ENCODE data around the gene KLHL29. TPM values are rescaled to one million over a fixed set of nuclear protein-coding genes. Genes with fewer than 3 reads are reported as not detected.

Gene KLHL29
- total RNA-seq, 1 donor from 2014 or later: 16.3 TPM

DNA sequence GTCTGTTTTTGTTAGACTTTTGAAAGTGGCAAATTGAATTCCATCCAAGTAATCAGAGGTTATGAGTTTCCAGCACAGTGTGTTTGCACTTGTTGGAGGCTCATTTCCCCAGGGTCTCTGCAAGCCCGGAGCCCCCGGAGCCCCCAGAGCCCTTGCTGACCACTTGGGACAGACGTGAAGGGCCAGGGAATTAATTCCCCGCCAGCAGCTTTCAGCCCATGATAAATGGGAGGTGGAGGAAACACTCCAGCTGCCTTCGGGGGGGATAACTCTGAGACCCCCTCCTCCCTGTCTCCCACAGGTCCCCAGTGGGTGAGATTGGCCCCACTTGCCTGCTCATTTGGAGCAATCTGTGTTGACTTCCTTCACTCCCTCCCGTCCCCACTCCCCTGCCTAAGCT lies 79.2 kb downstream of the KLHL29 start:
- Histone ChIP-seq H3K4me1 (peaks cover 0 to 11% of the 10 kb centered on the region in 2 donors), H3K4me3 (no peak overlapping the region), H3K27me3 (no peaks in the 10 kb centered on the region), H3K27ac (no peak overlapping the region), H3K36me3 (no peaks in the 10 kb centered on the region), H3K9me3 (no peaks in the 10 kb centered on the region)
- no peak for DNase-seq (ENCODE audit: low spot score in 2 of 2)
- intact Hi-C loops (cut with DNase I): no loop called here
- TF ChIP-seq, protein P1, sequence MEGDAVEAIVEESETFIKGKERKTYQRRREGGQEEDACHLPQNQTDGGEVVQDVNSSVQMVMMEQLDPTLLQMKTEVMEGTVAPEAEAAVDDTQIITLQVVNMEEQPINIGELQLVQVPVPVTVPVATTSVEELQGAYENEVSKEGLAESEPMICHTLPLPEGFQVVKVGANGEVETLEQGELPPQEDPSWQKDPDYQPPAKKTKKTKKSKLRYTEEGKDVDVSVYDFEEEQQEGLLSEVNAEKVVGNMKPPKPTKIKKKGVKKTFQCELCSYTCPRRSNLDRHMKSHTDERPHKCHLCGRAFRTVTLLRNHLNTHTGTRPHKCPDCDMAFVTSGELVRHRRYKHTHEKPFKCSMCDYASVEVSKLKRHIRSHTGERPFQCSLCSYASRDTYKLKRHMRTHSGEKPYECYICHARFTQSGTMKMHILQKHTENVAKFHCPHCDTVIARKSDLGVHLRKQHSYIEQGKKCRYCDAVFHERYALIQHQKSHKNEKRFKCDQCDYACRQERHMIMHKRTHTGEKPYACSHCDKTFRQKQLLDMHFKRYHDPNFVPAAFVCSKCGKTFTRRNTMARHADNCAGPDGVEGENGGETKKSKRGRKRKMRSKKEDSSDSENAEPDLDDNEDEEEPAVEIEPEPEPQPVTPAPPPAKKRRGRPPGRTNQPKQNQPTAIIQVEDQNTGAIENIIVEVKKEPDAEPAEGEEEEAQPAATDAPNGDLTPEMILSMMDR (IDR thresholded peaks at IDR 0.05): no peak

DNA sequence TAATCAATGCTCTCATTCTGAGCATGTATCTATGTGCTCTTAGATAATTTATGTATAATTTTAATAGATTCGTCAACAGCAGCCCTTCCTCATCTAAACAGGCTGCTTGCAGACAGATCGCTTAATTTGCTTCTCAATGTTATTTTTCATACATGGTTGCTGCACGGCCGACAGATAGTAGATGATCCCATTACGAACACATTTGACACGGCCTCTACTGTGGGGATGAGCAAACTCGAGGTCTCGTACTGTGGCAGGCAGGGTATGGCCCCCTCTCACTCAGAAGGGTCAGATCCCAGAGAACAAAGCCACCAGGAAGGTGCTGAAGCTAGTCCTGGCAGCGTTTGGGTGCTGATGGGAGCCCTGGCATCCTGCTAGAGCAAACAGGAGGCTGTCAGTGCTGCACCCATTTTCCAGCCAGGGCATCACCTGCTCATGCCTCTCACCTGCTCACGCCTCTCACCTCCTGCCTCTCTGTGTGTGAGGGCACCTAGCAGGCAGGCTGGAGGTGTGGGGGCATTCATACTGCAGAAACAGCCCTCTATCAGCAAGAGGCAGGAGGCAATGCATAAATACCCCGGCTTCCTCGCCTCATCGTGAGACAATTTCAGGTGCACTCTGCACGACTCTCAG lies 80.0 kb downstream of the KLHL29 start:
- H3K9me3 ChIP-seq: no peaks in the 10 kb centered on the region

DNA sequence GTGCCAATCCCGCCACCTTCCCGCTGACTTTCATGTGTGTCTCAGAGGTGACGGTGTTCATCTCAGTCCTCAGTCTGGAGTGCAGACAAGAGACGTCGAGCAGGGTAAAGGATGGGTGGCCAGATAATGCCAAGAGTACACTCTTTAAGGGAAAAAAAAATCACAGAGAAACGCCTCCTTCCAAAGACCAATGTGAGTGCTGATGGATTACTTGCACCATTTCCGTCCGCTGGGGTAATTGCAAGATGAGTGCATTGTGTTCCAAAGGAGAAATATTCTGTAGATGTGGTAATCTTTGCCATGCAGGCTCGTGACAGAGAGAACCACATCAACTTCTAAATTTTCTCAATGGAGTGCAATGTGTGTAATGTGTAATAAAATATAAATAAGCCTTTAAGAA lies 81.0 kb downstream of the KLHL29 start:
- DNase-seq (ENCODE audit: low spot score in 2 of 2): no peak
- H3K4me3 ChIP-seq: no peak overlapping the region
- TF ChIP-seq, protein P1 (IDR thresholded peaks at IDR 0.05): no peak
- intact Hi-C loops (cut with DNase I): no loop called here
- no peak overlapping the region for H3K27ac ChIP-seq
- H3K36me3 ChIP-seq: no peaks in the 10 kb centered on the region
- no peaks in the 10 kb centered on the region for H3K9me3 ChIP-seq
- no peaks in the 10 kb centered on the region for H3K27me3 ChIP-seq
- H3K4me1 ChIP-seq: peaks cover 0 to 11% of the 10 kb centered on the region in 2 donors

More for the DNA sequence above, 80.0 kb downstream of the KLHL29 start:
- H3K36me3 ChIP-seq: no peaks in the 10 kb centered on the region
- intact Hi-C loops (cut with DNase I): no loop called here
- H3K4me3 ChIP-seq: no peak overlapping the region
- no peak for DNase-seq (ENCODE audit: low spot score in 2 of 2)
- TF ChIP-seq, protein P1 (IDR thresholded peaks at IDR 0.05): no peak
- H3K4me1 ChIP-seq: peaks cover 0 to 11% of the 10 kb centered on the region in 2 donors
- H3K27me3 ChIP-seq: no peaks in the 10 kb centered on the region
- no peak overlapping the region for H3K27ac ChIP-seq

DNA sequence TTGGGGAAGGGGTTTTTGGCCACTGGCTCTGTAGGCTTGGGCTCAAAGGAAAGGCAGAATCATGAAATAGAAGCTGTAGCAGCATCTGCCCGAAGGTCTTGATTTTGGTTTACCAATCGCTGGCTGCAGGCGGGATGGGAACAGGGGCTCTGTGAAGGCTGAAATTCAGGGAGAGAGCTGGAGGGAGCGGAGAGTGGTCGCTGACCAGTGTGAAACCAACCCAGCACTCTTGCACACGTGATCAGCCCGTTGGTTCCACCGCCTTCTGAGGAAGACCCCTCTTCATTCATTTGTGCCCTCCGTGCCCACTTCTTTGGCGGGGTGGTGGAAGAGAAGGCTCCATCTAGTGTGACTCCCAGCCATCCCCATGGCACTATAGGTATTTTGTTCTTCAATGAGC lies 82.6 kb downstream of the KLHL29 start:
- peak in 1 of 2 donors; percentile 21 for DNase-seq (ENCODE audit: low spot score in 2 of 2)
- no peak overlapping the region for H3K27ac ChIP-seq

DNA sequence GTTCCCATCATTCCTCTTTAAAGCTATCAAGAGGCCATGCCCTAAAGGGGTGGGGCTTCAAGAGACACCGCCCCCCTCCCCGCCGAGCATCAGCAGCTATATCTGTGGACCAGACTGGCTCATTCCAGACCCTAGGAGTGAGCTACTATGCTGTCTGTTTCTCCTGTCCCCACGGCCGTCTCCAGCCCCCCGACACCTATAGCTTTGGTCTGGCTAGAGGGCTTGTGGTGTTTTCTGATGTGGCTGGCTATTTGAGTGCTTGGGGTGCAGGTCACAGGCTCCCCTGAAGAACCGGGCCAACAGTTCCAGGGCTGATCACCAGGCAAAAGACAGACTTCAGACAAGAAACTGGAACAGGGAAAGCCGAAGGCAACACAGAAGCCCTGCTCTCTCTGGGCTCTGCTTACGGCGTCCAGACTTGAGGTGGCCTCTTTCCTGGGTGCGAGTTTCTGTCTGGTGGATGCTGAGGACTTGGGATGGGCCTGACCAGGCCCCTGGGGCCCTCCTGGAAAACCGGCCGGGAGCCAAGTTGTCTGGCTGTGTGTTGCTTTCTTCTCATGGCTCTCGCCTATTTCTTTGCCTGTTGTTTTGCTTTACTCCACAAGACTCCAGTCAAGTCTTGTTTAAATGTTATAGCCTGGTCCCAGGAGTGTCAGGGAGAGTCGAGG lies 83.6 kb downstream of the KLHL29 start:
- DNase-seq (ENCODE audit: low spot score in 2 of 2): peak in 1 of 2 donors; percentile 45
- intact Hi-C loops (cut with DNase I): no loop called here
- Histone ChIP-seq H3K27me3 (no peaks in the 10 kb centered on the region), H3K36me3 (no peaks in the 10 kb centered on the region), H3K9me3 (no peaks in the 10 kb centered on the region), H3K4me3 (no peak overlapping the region), H3K27ac (no peak overlapping the region), H3K4me1 (peaks cover 0 to 11% of the 10 kb centered on the region in 2 donors)
- TF ChIP-seq, protein P1 (IDR thresholded peaks at IDR 0.05): no peak

More for the DNA sequence above, 82.6 kb downstream of the KLHL29 start:
- Histone ChIP-seq H3K27me3 (no peaks in the 10 kb centered on the region), H3K9me3 (no peaks in the 10 kb centered on the region), H3K4me1 (peaks cover 0 to 11% of the 10 kb centered on the region in 2 donors), H3K36me3 (no peaks in the 10 kb centered on the region), H3K4me3 (no peak overlapping the region)
- intact Hi-C loops (cut with DNase I): no loop called here
- TF ChIP-seq, protein P1 (IDR thresholded peaks at IDR 0.05): no peak
